ENCODE measurements around the gene MRPL51. TPM values are rescaled to one million over a fixed set of nuclear protein-coding genes. Genes with fewer than 3 reads are reported as not detected.

Gene MRPL51
- total and polyA plus RNA-seq, 2 of the 8 experiments (the other 6 are each of a cell fraction or from before 2014, with no cell fraction given), result 119 to 331 TPM

DNA sequence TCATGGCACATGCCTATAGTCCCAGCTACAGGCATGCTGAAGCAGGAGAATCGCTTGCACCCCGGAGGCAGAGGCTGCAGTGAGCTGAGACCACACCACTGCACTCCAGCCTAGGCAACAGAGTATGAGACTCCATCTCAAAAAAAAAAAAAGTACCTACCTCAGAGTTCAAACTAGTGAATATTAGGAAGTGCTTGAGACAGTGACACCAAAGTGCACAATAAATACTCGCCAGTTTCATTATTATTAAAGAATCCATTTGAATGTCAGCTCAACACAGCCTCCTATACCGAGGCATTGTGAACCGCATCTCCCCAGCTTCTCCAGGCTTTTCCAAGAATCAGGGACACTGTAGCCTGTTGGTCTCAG lies 46.2 kb upstream of the MRPL51 start:
- Histone ChIP-seq H4K20me1 (replicated peaks in 1 of 2; ENCODE audit: control insufficient read depth in 1 of 2, insufficient read depth in 2 of 2, low read length in 2 of 2) (peaks cover 10 to 23% of the 10 kb centered on the region in 2 experiments), H2AK5ac (ENCODE audit: low read depth, low read length) (no peak overlapping the region), H3K4me3 (ENCODE audit: extremely low read depth in 1 of 4, insufficient read depth in 2 of 4, low read depth in 3 of 4, low read length in 4 of 4) (no peak overlapping the region), H3K4ac (replicated peaks; ENCODE audit: insufficient read length, low read depth, low read length) (no peak overlapping the region), H3K36me3 (ENCODE audit: control insufficient read depth in 2 of 4, insufficient read depth in 4 of 4, low read length in 3 of 4) (peaks cover 23 to 39% (median 30%) of the 10 kb centered on the region in 4 experiments), H3K79me1 (ENCODE audit: low read depth, low read length) (no peaks in the 10 kb centered on the region; the same call in 1 of the 2 replicates), H3K27me3 (replicated peaks in 1 of 4; ENCODE audit: control insufficient read depth in 3 of 4, extremely low read depth in 1 of 4, insufficient read depth in 3 of 4, low read length in 3 of 4) (no peaks in the 10 kb centered on the region), H3K56ac (replicated peaks; ENCODE audit: insufficient read length, low read depth, low read length) (no peak overlapping the region), H3K9ac (replicated peaks in 1 of 4; ENCODE audit: extremely low read depth in 1 of 4, low read depth in 3 of 4, low read length in 3 of 4) (no peak overlapping the region), H2BK20ac (ENCODE audit: low read length) (no peak overlapping the region), H4K91ac (replicated peaks; ENCODE audit: insufficient read length, low read length) (no peak overlapping the region), H3K23ac (ENCODE audit: insufficient read length) (no peak overlapping the region), H3K27ac (ENCODE audit: low read depth, low read length) (no peak overlapping the region), H2BK15ac (ENCODE audit: low read length) (no peak overlapping the region), H4K5ac (ENCODE audit: insufficient read length, low read depth, low read length) (no peak overlapping the region), H3K9me3 (ENCODE audit: insufficient read depth in 2 of 2, low read depth in 1 of 2, low read length in 1 of 2) (no peaks in the 10 kb centered on the region), H3K14ac (ENCODE audit: insufficient read length) (no peak overlapping the region), H3K79me2 (ENCODE audit: control insufficient read depth in 1 of 2, insufficient read depth in 2 of 2, low read length in 2 of 2) (peaks cover 3 to 21% of the 10 kb centered on the region in 2 experiments; a peak in 3 of 4 replicates), H4K8ac (ENCODE audit: extremely low read depth, insufficient read depth, low read length) (no peak overlapping the region), H2AFZ (ENCODE audit: low read length) (no peak overlapping the region), H2BK120ac (replicated peaks; ENCODE audit: low read depth, low read length) (no peak overlapping the region), H3K18ac (ENCODE audit: extremely low read depth, low read length) (no peak overlapping the region), H3K4me1 (replicated peaks in 1 of 4; ENCODE audit: control insufficient read depth in 3 of 4, insufficient read depth in 4 of 4, low read length in 3 of 4) (peaks cover 0 to 12% (median 10%) of the 10 kb centered on the region in 4 experiments; a peak in 5 of 7 replicates), H3K4me2 (ENCODE audit: insufficient read depth in 1 of 2, low read depth in 2 of 2, low read length in 2 of 2) (no peak overlapping the region; a peak in 1 of 4 replicates), H3K23me2 (ENCODE audit: low read depth, low read length) (peaks cover 5% of the 10 kb centered on the region; the same call in 1 of the 2 replicates), H2BK5ac (ENCODE audit: low read depth, low read length) (no peak overlapping the region), H2BK12ac (ENCODE audit: low read depth, low read length) (no peak overlapping the region)
- TF ChIP-seq POLR2AphosphoS5 (IDR thresholded peaks at IDR 0.05; ENCODE audit: low read depth, low read length) (peak; percentile 66; the same call in 1 of the 2 replicates), RAD21 (IDR thresholded peaks at IDR 0.05 in 1 of 2, conservative IDR thresholded peaks at IDR 0.05 in 1 of 2; ENCODE audit: low read depth in 2 of 2, low read length in 2 of 2) (no peak), SIN3A (conservative IDR thresholded peaks at IDR 0.05 in 1 of 2, IDR thresholded peaks at IDR 0.05 in 1 of 2; ENCODE audit: low read depth in 1 of 2, low read length in 2 of 2) (peak in 1 of 2 experiments; percentile 68; a peak in 1 of 4 replicates), FOSL1 (IDR thresholded peaks at IDR 0.05; ENCODE audit: insufficient read depth, low read depth, low read length) (no peak), SP2 (IDR thresholded peaks at IDR 0.05; ENCODE audit: low read length) (no peak)
- WGBS, 2 experiments (ENCODE audit: extremely low coverage in 1 of 2, insufficient coverage in 1 of 2, insufficient read length in 1 of 2, insufficient replicate concordance in 2 of 2, low coverage in 1 of 2, low lambda C conversion rate in 2 of 2, missing lambda C conversion rate in 1 of 2), result 88% methylated on average over 5 of the region's 5 CpGs; no CpG with 5 or more reads in 1 of the 2 experiments
- CTCF ChIA-PET (ENCODE audit: partially characterized antibody), result interaction anchor here (0.8 to 24.9 kb wide), 16 partner anchors 8 to 214 kb away, joined by 3 to 462 read pairs (median 4); partner anchors contain the start of genes ACRBP, IFFO1, MLF2 and NOP2
- DNase-seq (ENCODE audit: low read depth in 1 of 2, low spot score in 2 of 2), result no peak
- POLR2A ChIA-PET (ENCODE audit: partially characterized antibody), result interaction anchor here (0.7 to 11.4 kb wide), 33 partner anchors 13 to 333 kb away, joined by 3 to 665 read pairs (median 5); partner anchors contain the start of genes IFFO1, MRPL51, NCAPD2 and NOP2
- FAIRE-seq, result no peak

Measured in H1 (cell line).